HT1080 (cell line): ENCODE measurements around the gene RABGAP1L. TPM values are rescaled to one million over a fixed set of nuclear protein-coding genes. Genes with fewer than 3 reads are reported as not detected.
"Not testable (repeated sequence)": the region's sequence is repeated elsewhere in the genome, so short reads cannot be mapped to it uniquely, and the experiment has no call there.

Experiments used
- DNase-seq: peaks from one replicate; pipeline ENCODE4 v3.0.0-alpha.2; 2015; ENCODE audit warnings: low read depth
- total RNA-seq: library from RNA; depleted of rRNA; stranded (reverse); fragments of >200 nt; shearing (Covaris generic); gene quantifications from 2 replicates; pipeline ENCODE4 v1.2.3, GENCODE V29; 2014

RABGAP1L gene
- total RNA-seq, 1 experiment from 2014 or later = 9.1 TPM

DNA sequence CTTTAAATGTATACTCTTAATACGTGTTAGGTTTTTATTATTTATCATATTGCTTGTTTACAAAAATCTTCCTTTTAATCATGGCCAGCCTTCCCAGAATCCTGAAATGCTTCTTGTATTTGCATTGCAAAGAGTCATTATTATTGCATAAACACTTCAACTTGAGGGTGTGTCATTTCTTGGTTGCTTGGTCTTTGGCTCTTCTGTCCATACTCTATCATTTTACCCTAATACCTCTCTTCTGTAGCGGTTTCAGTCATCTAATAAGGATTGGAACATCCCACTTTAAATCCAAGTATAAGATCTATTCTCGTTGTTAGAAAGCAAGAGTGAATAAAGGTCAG lies 639.8 kb downstream of the RABGAP1L start:
- no peak for DNase-seq

DNA sequence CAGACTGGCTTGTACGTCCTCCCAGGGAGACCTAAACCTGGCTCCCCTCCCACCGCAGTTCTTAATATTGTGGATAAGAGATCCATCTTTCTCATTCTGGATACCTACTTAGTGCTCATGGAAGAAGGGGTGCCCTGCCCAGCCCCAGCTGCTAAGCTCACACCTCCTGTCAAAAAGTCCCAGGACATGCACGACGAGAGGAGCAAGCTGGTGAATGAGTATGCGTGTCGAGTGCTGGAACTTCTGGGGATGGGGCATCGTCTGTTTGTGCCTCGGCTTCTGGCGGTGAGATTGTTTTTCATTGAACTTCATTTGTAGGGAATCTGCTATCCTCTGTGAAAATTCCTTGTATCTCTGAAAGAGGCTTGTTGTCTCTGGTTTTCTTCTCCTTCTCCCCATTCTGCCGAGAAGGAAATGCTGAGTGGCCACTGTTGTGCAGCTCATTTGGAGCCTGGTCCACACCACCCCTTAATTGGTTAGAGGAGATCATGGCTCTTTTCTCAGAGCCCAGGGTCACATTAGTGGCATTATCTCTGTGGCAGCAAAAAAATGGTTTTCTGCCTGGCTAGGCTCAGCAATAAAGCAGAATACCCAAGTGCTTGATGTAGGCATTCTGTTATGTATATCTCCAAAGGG lies 641.0 kb downstream of the RABGAP1L start:
- DNase-seq = no peak

DNA sequence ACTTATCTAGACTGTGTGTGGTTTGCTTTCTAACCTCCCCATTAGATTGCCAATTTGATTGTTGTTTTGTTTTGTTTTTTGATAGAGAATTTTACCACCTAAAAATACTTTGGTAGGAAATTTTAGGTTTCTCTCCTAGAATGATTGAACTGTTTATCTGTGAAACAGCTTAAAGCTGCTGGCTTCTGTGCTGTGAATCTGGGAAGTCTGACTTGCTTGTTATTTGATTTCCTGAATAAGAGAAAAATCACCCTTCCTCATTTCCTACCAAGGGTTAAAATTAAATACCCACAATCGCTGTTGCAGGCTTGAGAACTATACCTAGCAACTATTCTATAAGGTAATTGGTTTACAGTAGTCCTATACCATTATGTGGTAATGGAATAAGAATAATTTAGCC lies 641.6 kb downstream of the RABGAP1L start:
- no peak for DNase-seq

DNA sequence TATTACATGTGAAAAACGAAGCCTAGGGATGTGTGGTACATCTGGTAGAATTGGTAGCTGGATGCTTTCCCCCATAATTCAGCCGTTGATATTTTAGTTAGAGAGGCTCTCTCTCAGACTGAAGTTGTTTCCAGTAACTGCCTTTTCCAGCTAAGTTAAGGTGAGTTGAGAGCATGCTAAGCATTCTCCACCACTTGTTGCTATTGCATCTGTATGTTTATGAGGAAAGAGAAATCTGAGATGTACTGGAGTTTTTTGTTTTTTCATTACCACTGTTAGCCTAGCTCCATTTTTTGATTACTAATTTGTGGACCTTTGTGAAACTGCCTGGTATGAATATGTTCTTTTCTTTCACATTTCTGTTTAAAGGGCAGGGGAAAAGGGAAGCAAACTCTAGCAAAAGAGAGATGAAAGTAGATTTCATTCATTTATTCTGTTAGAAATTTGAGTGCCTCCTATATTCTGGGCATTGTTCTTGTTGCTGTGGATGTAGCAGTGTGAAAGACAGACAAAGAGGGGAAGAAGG lies 650.5 kb downstream of the RABGAP1L start:
- DNase-seq = no peak

DNA sequence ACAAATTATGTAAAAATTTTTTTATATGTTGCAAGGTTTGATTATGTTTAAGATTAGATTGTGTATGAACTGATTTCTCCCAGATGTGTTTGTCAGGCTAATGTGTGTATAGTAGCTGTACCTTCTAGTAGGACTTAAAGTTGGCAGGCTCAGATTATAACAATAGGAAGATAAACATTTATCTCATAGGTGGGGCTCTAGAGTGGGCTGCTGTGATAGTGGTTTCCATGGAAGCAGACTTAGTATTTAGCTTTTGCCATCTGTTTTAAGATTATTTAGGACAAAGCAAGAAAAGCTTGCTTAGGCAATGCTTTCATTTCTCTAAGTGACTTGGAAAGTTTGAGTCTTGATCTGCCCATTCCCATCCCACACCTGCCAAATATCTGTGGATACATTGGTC lies 652.7 kb downstream of the RABGAP1L start:
- DNase-seq = no peak

DNA sequence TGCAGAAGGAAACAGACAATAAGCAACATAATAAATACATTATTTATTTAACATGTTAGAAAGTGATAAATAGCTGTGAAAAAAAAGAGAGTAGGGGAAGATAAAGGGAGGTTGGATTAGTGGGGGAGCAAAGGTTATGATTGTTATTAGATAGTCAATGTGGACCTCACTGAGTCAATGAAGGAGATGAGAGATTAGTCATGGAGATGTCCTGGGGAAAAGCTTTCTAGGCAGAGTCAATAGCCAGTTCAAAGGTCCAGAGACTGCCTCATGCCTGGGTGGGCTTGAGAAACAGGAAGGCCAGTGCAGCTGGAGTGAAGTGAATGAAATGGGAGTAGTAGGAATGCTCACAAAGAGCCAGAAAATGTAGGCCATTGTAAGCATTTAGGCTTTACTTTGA lies 653.3 kb downstream of the RABGAP1L start:
- peak; percentile 49 for DNase-seq

DNA sequence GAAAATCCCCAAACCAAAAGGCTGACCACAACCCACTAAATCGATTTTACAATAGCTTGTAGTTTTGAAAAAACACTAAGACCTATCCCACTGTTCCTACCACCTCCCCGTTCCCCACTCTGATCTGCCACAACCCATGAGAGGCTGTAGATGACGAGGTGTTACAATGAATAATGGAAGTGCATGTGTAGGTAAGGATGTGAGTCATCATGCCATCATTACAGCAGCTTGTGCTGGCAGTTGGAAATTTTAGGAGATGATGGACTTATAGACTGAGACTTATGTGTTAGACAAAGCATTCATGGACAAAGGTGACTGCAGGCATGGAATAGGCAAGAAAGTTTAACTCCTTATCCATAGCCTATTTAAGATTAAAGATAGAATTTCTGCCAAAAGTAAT lies 655.7 kb downstream of the RABGAP1L start:
- peak; percentile 97 for DNase-seq

DNA sequence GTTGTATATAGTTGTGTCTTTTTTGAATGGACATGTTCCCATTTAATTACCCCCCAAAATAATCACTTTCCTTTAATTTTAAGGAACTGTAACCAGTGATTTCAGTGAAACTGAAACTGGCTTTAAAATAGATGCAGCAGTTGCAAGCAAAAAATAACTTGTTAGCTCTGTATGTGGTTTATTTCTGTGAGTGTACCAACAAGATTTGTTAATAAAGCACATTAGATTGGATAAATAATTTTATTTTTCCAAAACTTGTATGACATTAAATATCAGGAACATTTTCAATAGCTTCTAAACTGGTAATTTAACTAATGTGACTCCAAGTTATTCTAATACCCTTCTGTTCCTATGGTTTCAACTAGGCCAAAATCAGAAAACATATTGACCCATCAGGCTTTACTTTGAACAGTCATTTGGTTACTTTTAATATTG lies 656.2 kb downstream of the RABGAP1L start:
- no peak for DNase-seq

DNA sequence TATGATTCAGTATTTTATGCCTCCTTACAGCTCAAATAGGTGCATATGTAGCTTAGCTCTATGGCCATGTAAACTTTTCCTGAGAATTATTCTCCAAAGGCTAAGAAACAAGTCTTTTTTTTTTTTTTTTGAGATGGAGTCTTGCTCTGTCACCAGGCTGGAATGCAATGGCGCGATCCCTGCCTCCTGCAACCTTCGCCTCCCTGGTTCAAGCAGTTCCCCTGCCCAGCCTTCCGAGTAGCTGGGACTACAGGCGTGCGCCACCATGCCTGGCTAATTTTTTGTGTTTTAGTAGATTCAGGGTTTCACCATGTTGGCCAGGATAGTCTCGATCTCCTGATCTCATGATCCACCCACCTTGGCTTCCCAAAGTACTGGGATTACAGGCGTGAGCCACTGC lies 657.3 kb downstream of the RABGAP1L start:
- DNase-seq = peak; percentile 30

DNA sequence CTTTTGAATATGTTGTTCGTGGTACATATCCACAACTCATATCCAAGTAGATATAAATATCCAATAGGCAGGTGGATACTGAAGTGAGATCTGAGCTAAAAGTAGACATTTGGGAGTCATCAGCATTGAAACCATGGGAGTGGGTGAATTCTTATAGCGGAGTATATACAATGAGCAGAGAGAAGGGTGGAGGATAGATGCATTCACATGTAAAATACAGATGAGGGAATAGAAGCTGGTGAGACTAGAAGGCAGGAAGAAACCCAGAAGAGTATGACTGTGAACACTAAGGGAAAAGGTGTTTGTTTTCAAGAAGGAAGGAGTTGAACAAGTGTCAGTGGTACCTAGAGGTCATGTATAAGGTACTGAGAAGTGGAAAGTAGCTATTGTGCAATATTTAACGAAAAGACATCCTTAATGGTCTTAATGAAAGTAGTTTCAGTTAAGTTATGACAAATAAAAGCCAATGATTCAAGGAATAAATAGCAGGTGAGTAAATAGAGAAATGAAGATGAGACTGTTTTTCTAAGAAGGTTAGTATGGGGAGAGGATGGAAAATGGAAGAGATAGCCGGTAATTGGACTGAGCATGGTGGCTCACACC lies 658.8 kb downstream of the RABGAP1L start:
- no peak for DNase-seq

DNA sequence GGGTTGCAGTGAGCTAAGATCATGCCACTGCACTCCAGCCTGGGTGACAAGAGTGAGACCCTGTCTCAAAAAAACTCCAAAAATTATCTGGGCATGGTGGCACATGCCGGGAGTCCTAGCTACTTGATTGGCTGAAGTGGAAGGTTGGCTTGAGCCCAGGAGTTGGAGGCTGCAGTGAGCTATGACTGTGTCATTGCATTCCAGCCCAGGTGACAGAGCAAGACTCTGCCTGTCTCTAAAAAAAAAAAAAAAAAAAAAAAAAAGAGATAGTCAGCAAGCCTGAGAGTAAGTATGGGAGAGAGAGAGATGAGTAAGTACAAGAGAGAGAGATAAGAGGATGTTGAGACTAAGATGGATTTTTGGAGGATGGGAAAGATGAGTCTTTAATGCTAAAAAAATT lies 659.6 kb downstream of the RABGAP1L start:
- peak; percentile 84 for DNase-seq

DNA sequence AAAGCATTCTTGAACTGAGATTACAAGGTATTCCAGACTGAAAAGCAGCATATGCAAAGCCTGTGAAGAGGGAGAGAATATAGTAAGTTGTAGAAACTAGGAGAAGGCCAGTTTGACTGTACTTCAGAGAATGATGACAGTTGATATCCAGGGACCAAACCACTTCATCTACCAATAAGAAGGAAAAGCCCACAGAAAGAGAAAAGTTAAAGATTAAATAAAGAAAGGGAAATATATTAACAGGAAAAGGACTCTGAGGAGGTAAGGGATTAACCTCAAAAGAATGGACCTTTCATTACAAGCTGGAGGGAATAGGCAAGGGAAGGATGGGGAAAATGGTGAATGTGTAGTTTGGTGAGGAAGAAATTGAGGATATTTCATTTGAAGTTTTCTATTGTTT lies 660.3 kb downstream of the RABGAP1L start:
- no peak for DNase-seq

DNA sequence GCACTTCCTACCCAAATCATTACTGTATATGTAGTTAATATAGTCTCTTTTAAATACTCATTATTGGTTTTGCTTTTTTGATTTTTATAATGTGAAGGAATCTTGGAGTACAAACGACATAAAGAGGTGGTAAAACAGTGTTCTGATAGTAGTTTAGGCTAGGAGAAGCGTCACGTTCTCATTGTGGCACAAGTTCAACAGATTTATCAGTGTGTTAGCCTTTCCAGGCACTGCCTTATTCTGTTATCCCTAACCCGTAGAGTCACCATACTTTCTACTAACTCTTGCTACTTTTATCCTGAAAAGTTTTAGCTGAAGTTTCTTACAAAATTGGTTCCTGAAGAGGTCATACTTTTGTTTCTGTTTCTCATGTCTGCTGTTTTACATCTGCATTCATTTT lies 665.8 kb downstream of the RABGAP1L start:
- no peak for DNase-seq

DNA sequence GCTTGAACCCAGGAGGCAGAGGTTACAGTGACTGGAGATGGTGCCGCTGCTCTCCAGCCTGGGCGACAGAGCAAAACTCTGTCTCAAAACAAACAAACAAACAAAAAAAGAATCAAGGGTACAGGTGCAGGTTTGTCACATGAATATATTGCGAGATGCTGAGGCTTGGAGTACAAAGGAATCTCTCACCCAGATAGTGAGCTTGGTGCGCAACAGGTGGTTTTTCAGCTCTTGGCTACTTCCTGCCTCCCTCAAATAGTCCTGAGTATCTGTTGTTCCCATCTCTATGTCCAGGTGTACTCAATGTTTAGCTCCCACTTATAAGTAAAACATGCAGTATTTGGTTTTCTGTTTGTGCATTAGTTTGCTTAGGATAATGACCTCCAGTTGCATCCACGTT lies 666.5 kb downstream of the RABGAP1L start:
- DNase-seq = no peak

DNA sequence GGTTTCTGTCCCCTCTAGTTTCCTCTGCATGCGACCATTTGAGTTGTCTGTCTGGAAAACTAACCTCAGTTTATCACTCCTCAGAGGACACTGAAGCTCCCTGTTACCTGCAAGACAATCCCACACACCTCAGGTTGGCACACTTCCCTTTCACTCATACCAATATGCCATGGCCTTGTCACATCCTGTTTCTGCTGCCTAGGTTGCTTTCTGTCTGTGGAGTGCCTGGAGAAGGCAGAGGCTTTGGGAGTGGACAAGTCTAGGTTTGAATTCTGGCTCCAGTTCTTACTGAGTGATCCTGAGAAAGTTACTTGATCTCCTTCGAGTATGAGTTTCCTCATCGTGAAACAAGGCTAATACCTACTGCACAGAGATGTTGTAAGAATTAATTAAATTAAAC lies 668.9 kb downstream of the RABGAP1L start:
- DNase-seq = peak; percentile 2

DNA sequence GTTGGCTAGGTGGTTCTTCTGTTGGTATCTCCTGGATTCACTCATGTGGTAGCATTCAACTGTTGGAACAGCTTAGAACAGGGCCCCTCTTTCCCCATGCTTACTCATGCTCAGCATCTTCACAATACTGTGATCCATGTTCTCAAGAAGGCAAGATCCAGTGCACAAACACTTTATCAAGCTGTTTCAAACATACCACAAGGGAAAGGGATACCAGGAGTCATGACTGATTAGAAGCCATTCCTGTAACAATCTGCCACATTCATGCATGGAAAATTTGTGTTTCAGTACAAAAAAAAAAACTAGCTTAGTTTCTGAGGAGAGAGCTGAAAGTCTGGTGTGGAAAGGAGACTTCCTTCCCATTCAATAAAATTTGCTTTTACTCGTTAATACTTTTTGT lies 670.7 kb downstream of the RABGAP1L start:
- no peak for DNase-seq

DNA sequence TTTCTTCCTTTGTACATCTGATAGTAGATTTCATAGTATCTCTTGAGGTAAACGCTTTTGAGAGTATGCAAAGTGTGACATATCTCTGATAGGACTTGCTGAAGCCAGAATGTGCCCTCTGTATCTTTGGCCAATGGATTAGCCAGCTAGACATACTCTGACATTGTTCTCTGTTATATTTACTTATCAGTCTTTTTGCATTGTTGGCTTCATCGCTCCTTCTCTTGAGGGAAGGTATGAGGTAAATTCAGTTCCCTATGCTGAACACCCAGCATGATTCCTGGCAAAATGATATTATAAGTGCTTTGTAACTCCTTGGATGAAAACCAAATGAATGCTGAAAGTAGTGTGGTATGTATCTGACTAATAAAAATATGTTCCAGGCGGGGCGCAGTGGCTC lies 677.2 kb downstream of the RABGAP1L start:
- no peak for DNase-seq

DNA sequence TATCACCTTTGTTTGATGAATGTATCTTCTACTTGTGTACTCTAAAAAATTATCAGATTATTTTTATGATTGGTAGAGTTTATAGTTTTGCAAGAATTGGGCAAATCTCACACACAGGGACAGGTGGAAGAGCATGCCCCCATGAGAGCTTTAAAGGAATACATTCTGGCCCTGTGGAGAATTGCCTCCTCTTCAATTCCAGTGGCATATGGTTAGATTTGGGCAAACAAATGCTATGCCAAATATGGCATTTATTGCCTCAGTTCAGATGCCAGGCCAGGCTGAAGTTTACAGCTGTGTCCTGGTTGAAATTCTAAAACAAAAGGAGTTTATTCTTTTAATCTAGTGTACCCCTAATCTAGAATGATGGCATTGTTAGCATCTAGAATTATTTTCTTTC lies 678.1 kb downstream of the RABGAP1L start:
- no peak for DNase-seq

DNA sequence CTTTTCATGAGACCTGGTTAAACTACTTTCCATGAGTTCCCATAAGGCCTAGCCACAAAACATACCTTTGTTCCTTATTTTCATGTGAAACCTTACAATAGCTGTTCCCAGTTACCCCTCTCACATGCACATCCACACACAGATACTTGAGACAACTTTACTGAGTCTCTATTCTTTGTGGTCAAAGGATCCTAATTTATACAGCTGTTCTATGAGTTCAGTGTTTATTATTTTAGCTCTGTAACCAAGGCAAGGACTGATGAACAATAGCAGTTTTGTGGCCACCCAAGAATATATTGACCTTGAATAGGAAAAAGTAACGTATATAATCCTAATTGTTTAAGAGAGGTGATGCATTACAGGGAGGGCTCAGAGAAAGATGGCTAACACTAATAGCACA lies 679.9 kb downstream of the RABGAP1L start:
- no peak for DNase-seq

DNA sequence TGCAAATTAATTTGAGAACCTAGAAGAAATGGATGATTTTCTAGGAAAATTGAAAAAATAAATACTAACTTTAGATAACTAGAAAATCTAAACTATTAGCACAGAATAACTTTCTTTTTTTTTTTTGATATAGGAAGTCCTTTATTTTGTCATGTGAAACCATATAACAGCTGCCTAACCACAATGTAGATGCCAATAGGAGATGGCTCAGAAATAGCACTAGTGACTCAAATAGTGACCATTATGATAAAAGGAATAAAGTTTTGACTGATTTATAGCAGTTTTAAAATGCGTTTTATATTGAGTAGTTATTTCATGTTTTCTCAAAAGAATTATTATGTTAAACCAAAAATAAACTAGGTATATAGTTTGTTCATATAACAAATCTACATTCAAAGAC lies 682.4 kb downstream of the RABGAP1L start:
- DNase-seq = no peak

DNA sequence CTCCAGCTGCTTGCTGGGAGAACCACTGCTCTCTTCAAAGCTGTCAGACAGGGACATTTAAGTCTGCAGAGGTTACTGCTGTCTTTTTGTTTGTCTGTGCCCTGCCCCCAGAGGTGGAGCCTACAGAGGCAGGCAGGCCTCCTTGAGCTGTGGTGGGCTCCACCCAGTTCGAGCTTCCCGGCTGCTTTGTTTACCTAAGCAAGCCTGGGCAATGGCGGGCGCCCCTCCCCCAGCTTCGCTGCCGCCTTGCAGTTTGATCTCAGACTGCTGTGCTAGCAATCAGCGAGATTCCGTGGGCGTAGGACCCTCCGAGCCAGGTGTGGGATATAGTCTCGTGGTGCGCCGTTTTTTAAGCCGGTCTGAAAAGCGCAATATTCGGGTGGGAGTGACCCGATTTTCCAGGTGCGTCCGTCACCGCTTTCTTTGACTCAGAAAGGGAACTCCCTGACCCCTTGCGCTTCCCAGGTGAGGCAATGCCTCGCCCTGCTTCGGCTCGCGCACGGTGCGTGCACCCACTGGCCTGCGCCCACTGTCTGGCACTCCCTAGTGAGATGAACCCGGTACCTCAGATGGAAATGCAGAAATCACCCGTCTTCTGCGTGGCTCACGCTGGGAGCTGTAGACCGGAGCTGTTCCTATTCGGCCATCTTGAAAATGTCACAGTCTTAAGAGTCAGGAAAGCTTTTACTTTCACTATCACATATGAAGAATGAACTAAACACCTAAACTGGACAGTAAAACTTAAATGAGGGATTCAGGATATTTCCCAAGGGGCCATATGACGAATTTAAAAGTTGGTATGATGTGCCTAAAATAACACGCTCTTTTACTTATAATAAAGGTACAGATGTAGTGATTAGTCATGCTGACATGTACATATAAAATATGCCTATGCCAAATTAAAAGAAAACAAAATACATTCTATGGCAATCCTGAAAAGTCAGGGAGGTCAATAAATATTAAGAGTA lies 689.6 kb downstream of the RABGAP1L start:
- not testable (repeated sequence) for DNase-seq

DNA sequence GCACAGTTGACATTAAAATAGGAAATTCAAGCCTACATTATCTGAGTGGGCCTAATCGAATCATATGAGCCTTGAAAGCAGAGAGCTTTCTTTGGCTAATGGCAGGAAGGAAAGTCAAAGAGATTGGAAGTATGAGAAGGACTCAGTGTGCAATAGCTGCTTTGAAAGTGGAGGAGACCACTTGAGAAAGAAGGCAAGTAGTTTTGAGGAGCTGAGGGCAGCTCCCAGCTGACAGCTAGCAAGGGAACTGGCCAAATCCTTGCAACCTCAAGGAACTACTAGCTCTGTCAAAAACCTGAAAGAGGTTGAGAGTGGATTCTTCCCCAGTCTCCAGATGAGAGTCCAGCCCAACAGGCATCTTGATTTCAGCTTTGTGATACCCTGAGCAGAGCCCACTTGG lies 691.4 kb downstream of the RABGAP1L start:
- DNase-seq = no peak
